NB4 (cell line): Measurements from ENCODE around the gene ZDHHC18.

Source experiments
- DNase-seq: peaks from one replicate; pipeline ENCODE4 v3.0.0; 2010; ENCODE audit warnings: low read depth
- H3K4me3 ChIP-seq: one replicate; pipeline ENCODE4 v1.5.1; 2011; ENCODE audit warnings: mild to moderate bottlenecking, low read depth, low read length, moderate library complexity
- MYC ChIP-seq: IDR thresholded peaks from 2 replicates; pipeline ENCODE4 v1.6.1; 2011; ENCODE audit warnings: low read depth, low read length
- POLR2A ChIP-seq: IDR thresholded peaks from 2 replicates; pipeline ENCODE4 v1.6.1; 2011; ENCODE audit warnings: mild to moderate bottlenecking; ENCODE audit not compliant: insufficient read length; ENCODE audit errors: extremely low read depth
- TF ChIP-seq, protein P1 (sequence below): IDR thresholded peaks from one replicate; pipeline ENCODE4 v1.5.1; 2012; ENCODE audit warnings: low read depth, low read length
- TF ChIP-seq, protein P2 (sequence below): IDR thresholded peaks from 2 replicates; pipeline ENCODE4 v1.6.1; 2011; ENCODE audit warnings: low read depth, low read length

ZDHHC18 gene

GRCh38 chr1:26848499-26848898 is 22.0 kb downstream of the ZDHHC18 start:
- TF ChIP-seq MYC = no peak
- TF ChIP-seq, protein P1, sequence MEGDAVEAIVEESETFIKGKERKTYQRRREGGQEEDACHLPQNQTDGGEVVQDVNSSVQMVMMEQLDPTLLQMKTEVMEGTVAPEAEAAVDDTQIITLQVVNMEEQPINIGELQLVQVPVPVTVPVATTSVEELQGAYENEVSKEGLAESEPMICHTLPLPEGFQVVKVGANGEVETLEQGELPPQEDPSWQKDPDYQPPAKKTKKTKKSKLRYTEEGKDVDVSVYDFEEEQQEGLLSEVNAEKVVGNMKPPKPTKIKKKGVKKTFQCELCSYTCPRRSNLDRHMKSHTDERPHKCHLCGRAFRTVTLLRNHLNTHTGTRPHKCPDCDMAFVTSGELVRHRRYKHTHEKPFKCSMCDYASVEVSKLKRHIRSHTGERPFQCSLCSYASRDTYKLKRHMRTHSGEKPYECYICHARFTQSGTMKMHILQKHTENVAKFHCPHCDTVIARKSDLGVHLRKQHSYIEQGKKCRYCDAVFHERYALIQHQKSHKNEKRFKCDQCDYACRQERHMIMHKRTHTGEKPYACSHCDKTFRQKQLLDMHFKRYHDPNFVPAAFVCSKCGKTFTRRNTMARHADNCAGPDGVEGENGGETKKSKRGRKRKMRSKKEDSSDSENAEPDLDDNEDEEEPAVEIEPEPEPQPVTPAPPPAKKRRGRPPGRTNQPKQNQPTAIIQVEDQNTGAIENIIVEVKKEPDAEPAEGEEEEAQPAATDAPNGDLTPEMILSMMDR = no peak
- TF ChIP-seq POLR2A = no peak
- TF ChIP-seq, protein P2, sequence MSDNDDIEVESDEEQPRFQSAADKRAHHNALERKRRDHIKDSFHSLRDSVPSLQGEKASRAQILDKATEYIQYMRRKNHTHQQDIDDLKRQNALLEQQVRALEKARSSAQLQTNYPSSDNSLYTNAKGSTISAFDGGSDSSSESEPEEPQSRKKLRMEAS = no peak
- DNase-seq = no peak
- no peak overlapping the region for H3K4me3 ChIP-seq

GRCh38 chr1:26848941-26849774 is 22.7 kb downstream of the ZDHHC18 start:
- no peak overlapping the region for H3K4me3 ChIP-seq
- TF ChIP-seq, protein P1 = no peak
- TF ChIP-seq, protein P2 = no peak
- TF ChIP-seq MYC (no peak), POLR2A (no peak)
- no peak for DNase-seq

- TF ChIP-seq, protein P2 = no peak
- no peak for TF ChIP-seq POLR2A
- TF ChIP-seq, protein P1 = peak; percentile 14
- no peak for TF ChIP-seq MYC
- no peak for DNase-seq
These were observed 24.7 kb downstream of the ZDHHC18 start for GRCh38 chr1:26851106-26851684.

DNA sequence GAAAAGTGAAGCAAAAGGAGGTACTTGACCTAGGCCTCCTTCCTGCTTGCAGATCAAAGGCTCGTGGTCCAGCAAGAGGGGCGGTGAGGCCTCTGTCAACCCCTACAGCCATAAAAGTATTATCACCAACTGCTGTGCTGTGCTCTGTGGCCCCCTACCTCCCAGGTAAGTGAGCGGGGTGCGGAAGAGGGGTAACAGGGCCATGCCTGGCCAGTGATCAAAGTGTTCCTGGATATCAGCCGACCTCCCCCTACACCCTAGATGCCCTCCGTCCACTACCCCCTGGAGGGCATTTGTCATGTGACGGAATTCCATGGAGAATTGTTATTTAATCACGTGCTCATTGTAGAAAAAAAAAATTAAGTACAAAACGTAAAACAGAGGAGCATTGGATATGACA is 26.2 kb downstream of the ZDHHC18 start:
- no peak overlapping the region for H3K4me3 ChIP-seq
- DNase-seq = no peak
- TF ChIP-seq MYC (no peak), POLR2A (no peak)
- TF ChIP-seq, protein P2 = no peak
- TF ChIP-seq, protein P1 = no peak

More at GRCh38 chr1:26851106-26851684, 24.7 kb downstream of the ZDHHC18 start:
- no peak overlapping the region for H3K4me3 ChIP-seq

DNA sequence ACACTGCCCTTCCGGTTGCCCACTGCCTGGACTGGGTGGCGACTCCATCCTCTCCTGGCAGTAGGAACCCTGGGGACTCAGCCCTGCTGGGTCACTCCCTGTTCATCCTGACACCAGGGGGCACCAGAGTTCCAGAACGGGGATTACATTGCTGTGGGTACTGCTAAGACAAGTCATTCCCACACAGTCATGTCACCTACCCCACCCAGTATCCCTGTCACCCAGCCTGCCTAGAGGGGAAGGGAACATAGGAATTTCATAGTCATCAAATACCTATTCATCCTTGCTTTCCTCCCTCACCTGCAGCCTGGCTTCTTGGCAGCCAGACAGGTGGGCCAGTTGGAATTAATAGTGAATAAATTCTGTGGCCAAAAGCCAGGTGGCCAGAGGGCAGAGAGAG is 26.7 kb downstream of the ZDHHC18 start:
- DNase-seq = peak; percentile 77
- H3K4me3 ChIP-seq = no peak overlapping the region
- TF ChIP-seq, protein P2 = no peak
- TF ChIP-seq, protein P1 = peak; percentile 79
- TF ChIP-seq MYC (no peak), POLR2A (no peak)
